ENCODE measurements around the gene AURKB. TPM values are rescaled to one million over a fixed set of nuclear protein-coding genes. Genes with fewer than 3 reads are reported as not detected.

The AURKB gene
- total and polyA plus RNA-seq, 10 of the 15 experiments (the other 5 are each of a cell fraction or from before 2014, with no cell fraction given) = 52.7 to 209 (median 128) TPM

GRCh38 chr17:8175795-8176196, 34.6 kb downstream of the AURKB start (continued):
- TF ChIP-seq RELB (IDR thresholded peaks at IDR 0.05; ENCODE audit: low read depth) = 0 out of 2 replicates have a peak, but pooled peaks have one; percentile 22
- no peak for TF ChIP-seq EP300 (IDR thresholded peaks at IDR 0.05; ENCODE audit: borderline replicate concordance in 1 of 2, control insufficient read depth in 1 of 2, low read depth in 2 of 2, low read length in 2 of 2)
- peak; percentile 24; the same call in 1 of the 2 replicates for TF ChIP-seq ELK1 (IDR thresholded peaks at IDR 0.05; ENCODE audit: low read depth, low read length)

GRCh38 chr17:8173871-8174322, 36.5 kb downstream of the AURKB start:
- intact Hi-C loops (cut with micrococcal nuclease; ENCODE audit: unreplicated experiment) = loop anchor here (1.0 to 5.0 kb wide), 3 partner anchors 36 to 55 kb away; no protein-coding TSS in a partner anchor
- POLR2A ChIA-PET = interaction anchor here (0.6 to 2.4 kb wide), 18 partner anchors 10 to 115 kb away, joined by 3 to 31 read pairs (median 7); partner anchors contain the start of genes BORCS6, CTC1, HES7 and RANGRF
- Histone ChIP-seq H3K36me3 (ENCODE audit: control insufficient read depth in 2 of 2, insufficient read depth in 2 of 2, low read length in 1 of 2) (no peaks in the 10 kb centered on the region), H3K9ac (ENCODE audit: control insufficient read depth, insufficient read depth, low read length) (peak overlapping the region; percentile 88), H3K79me2 (ENCODE audit: control insufficient read depth, insufficient read depth, low read length) (peaks cover 3% of the 10 kb centered on the region; the same call in 1 of the 2 replicates), H3K27ac (ENCODE audit: control insufficient read depth, insufficient read depth) (peak overlapping the region; percentile 99), H3K27me3 (replicated peaks in 1 of 2; ENCODE audit: control insufficient read depth in 2 of 2, insufficient read depth in 2 of 2, low read length in 1 of 2) (no peaks in the 10 kb centered on the region), H3K9me3 (replicated peaks; ENCODE audit: control insufficient read depth, insufficient read depth, low read length) (no peaks in the 10 kb centered on the region), H3K4me1 (ENCODE audit: control insufficient read depth, insufficient read depth, low read length) (peaks cover 14% of the 10 kb centered on the region), H3K4me2 (ENCODE audit: control insufficient read depth, insufficient read depth) (peak overlapping the region; percentile 99), H3K4me3 (peak overlapping the region; percentile 65), H2AFZ (ENCODE audit: control insufficient read depth, low read depth, low read length) (peak overlapping the region; percentile 89), H4K20me1 (ENCODE audit: control insufficient read depth, insufficient read depth) (no peaks in the 10 kb centered on the region)
- WGBS (ENCODE audit: insufficient coverage, insufficient replicate concordance, low lambda C conversion rate, missing lambda C conversion rate) = under 1% methylated on average over 14 of the region's 14 CpGs
- peak; percentile 26 for TF ChIP-seq RELB (IDR thresholded peaks at IDR 0.05; ENCODE audit: low read depth)
- TF ChIP-seq SRF (IDR thresholded peaks at IDR 0.05; ENCODE audit: low read depth in 2 of 2, low read length in 2 of 2) = peak in 1 of 2 experiments; percentile 59; a peak in 1 of 4 replicates
- no peak for TF ChIP-seq KLF5 (IDR thresholded peaks at IDR 0.05; ENCODE audit: partially characterized antibody)
- TF ChIP-seq ZNF384 (IDR thresholded peaks at IDR 0.05; ENCODE audit: borderline replicate concordance, low read depth, low read length) = peak; percentile 50; the same call in 1 of the 2 replicates
- CTCF ChIA-PET = interaction anchor here (0.9 to 2.0 kb wide), 8 partner anchors 10 to 127 kb away, joined by 3 to 10 read pairs (median 6); no protein-coding TSS in a partner anchor
- BruUV-seq (replicated peaks) = no TSS peak
- FAIRE-seq = no peak
- no peak for DNase-seq (ENCODE audit: low read depth, low spot score)
- in situ Hi-C loops (cut with MboI) = no loop called here
- RAD21 ChIA-PET (ENCODE audit: unreplicated experiment) = interaction anchor here (0.6 to 1.9 kb wide), 13 partner anchors 9 to 74 kb away, joined by 3 to 12 read pairs (median 6); partner anchors contain the start of genes BORCS6, CTC1 and PFAS
- ATAC-seq = no peak
- SMC1A ChIA-PET (ENCODE audit: uncharacterized antibody, unreplicated experiment) = interaction anchor here (0.7 to 1.9 kb wide), 12 partner anchors 10 to 73 kb away, joined by 3 to 7 read pairs (median 5); partner anchors contain the start of genes AURKB and CTC1

All from GM12878 (cell line).